ENCODE results near the gene LGALS8. TPM values are rescaled to one million over a fixed set of nuclear protein-coding genes. Genes with fewer than 3 reads are reported as not detected.

LGALS8 gene
- 64.9 and 67.0 TPM in 2 replicates for total RNA-seq
- total RNA-seq (2013): 39.8 TPM
- polyA plus RNA-seq: 38.0 and 45.6 TPM in 2 replicates
- polyA minus RNA-seq: 22.8 and 52.8 TPM in 2 replicates

DNA sequence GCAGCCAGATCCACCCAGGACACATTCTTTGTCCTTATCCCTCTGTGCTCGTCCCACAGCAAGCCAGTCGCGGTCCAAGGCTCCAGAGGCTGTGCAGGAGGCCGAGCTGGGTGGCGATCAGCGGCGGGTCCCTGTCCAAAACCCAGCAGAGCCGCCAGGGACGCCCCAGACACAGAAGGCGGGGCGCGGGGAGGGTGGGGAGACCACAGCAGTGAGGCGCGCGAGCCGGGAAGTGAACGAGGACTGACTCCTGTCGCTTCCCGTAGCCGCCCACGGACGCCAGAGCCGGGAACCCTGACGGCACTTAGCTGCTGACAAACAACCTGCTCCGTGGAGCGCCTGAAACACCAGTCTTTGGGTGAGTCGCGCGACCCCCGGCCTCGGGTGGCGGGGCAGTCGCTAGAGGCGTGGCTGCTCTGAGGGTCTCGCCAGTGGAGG, at the start of gene LGALS8:
LGALS8 (plus strand) TSS at position 279 of the 438 bp plus-strand sequence. CDS start 2,089 bp downstream, outside the sequence.
- Histone ChIP-seq H2AFZ (ENCODE audit: insufficient read depth, low read depth, low read length, poor library complexity, severe bottlenecking) (peak within 1 kb of the TSS; percentile 92), H3K36me3 (replicated peaks in 1 of 2; ENCODE audit: control extremely low read depth in 1 of 2, control insufficient read depth in 1 of 2, extremely low read depth in 1 of 2, insufficient read depth in 2 of 2, low read length in 1 of 2) (peaks cover 2 to 16% of the 10 kb centered on the region in 2 experiments), H3K79me2 (ENCODE audit: control insufficient read depth, insufficient read depth, low read length) (peaks cover 10% of the 10 kb centered on the region), H3K27me3 (replicated peaks in 1 of 4; ENCODE audit: control extremely low read depth in 1 of 4, control insufficient read depth in 3 of 4, insufficient read depth in 4 of 4, low read length in 3 of 4) (no peaks in the 10 kb centered on the region), H4K20me1 (ENCODE audit: control insufficient read depth, insufficient read depth, low read length, poor library complexity, severe bottlenecking) (no peaks in the 10 kb centered on the region), H3K27ac (ENCODE audit: low read length in 2 of 2) (peak within 1 kb of the TSS; percentile 78), H3K4me3 (ENCODE audit: control extremely low read depth in 1 of 5, extremely low read depth in 1 of 5, insufficient read depth in 1 of 5, low read depth in 2 of 5, low read length in 4 of 5) (peak within 1 kb of the TSS; percentile 70 to 99 (median 96)), H3K4me1 (ENCODE audit: control insufficient read depth in 2 of 2, insufficient read depth in 2 of 2, low read length in 2 of 2) (peaks cover 8 to 9% of the 10 kb centered on the region in 2 donors), H3K9ac (ENCODE audit: low read length) (peak within 1 kb of the TSS; percentile 91), H3K4me2 (replicated peaks; ENCODE audit: low read depth, low read length, poor library complexity, severe bottlenecking) (peak within 1 kb of the TSS; percentile 91), H3K9me3 (ENCODE audit: control extremely low read depth in 1 of 3, control insufficient read depth in 2 of 3, insufficient read depth in 1 of 3, low read length in 2 of 3) (no peaks in the 10 kb centered on the region)
- H3K27ac Mint-ChIP-seq: peak within 1 kb of the TSS; percentile 97
- peak; percentile 87 for DNase-seq
- TF ChIP-seq EZH2 (IDR thresholded peaks at IDR 0.05; ENCODE audit: borderline replicate concordance, insufficient read depth, low read depth, low read length, poor library complexity, severe bottlenecking) (no peak), CTCF (IDR thresholded peaks at IDR 0.05) (no peak)
- peak within 1 kb of the TSS; percentile 99 for H3K4me3 Mint-ChIP-seq
- intact Hi-C loops (cut with micrococcal nuclease): loop anchor here (1.0 to 5.0 kb wide), 5 partner anchors 81 to 1021 kb away; partner anchors contain the start of genes B3GALNT2, HEATR1, LYST and MTR
- ChIA-PET POLR2A (no interaction called here), CTCF (no interaction called here)
- H3K4me1 Mint-ChIP-seq: peaks cover 16% of the 10 kb centered on the region
- no peaks in the 10 kb centered on the region for H3K27me3 Mint-ChIP-seq
- 0% methylated on average over 35 of the region's 35 CpGs for WGBS (ENCODE audit: insufficient coverage)
- no peaks in the 10 kb centered on the region for H3K9me3 Mint-ChIP-seq (ENCODE audit: insufficient read depth)
- peak; percentile 64 for ATAC-seq (ENCODE audit: low read depth)

DNA sequence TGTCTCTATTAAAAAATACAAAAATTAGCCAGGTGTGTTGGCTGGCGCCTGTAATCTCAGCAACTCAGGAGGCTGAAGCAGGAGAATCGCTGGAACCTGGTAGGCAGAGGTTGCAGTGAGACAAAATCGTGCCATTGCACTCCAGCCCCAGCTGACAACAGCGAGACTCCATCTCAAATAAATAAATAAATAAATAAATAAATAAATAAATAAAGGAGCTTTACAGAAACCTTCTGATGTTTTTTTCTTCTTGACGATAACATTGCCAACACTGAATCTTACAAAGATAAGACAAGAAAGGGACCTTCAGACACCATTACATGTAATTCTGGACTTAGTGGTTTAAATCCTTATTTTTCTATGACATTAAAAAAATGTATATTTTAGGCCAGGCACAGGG, 47.8 kb upstream of the LGALS8 start:
- no peak overlapping the region for H3K4me3 ChIP-seq (ENCODE audit: control extremely low read depth in 1 of 5, extremely low read depth in 1 of 5, insufficient read depth in 1 of 5, low read depth in 2 of 5, low read length in 4 of 5)
- TF ChIP-seq EZH2 (IDR thresholded peaks at IDR 0.05; ENCODE audit: borderline replicate concordance, insufficient read depth, low read depth, low read length, poor library complexity, severe bottlenecking): no peak
- no peak for TF ChIP-seq CTCF (IDR thresholded peaks at IDR 0.05)
- H3K9me3 ChIP-seq (ENCODE audit: control extremely low read depth in 1 of 3, control insufficient read depth in 2 of 3, insufficient read depth in 1 of 3, low read length in 2 of 3): no peaks in the 10 kb centered on the region
- no peaks in the 10 kb centered on the region for H3K4me1 Mint-ChIP-seq
- peaks cover 20% of the 10 kb centered on the region for H3K27me3 Mint-ChIP-seq
- H3K27ac ChIP-seq (ENCODE audit: low read length in 2 of 2): no peak overlapping the region
- no peak overlapping the region for H3K27ac Mint-ChIP-seq
- no peaks in the 10 kb centered on the region for H3K36me3 ChIP-seq (replicated peaks in 1 of 2; ENCODE audit: control extremely low read depth in 1 of 2, control insufficient read depth in 1 of 2, extremely low read depth in 1 of 2, insufficient read depth in 2 of 2, low read length in 1 of 2)
- no peak overlapping the region for H3K9ac ChIP-seq (ENCODE audit: low read length)
- no peak for DNase-seq
- ChIA-PET CTCF (no interaction called here), POLR2A (no interaction called here)
- no peaks in the 10 kb centered on the region for H3K4me1 ChIP-seq (ENCODE audit: control insufficient read depth in 2 of 2, insufficient read depth in 2 of 2, low read length in 2 of 2)
- H3K79me2 ChIP-seq (ENCODE audit: control insufficient read depth, insufficient read depth, low read length): no peaks in the 10 kb centered on the region
- H2AFZ ChIP-seq (ENCODE audit: insufficient read depth, low read depth, low read length, poor library complexity, severe bottlenecking): no peak overlapping the region
- H3K4me3 Mint-ChIP-seq: no peak overlapping the region
- intact Hi-C loops (cut with micrococcal nuclease): no loop called here
- H3K9me3 Mint-ChIP-seq (ENCODE audit: insufficient read depth): no peaks in the 10 kb centered on the region
- no peak overlapping the region for H3K4me2 ChIP-seq (replicated peaks; ENCODE audit: low read depth, low read length, poor library complexity, severe bottlenecking)
- H4K20me1 ChIP-seq (ENCODE audit: control insufficient read depth, insufficient read depth, low read length, poor library complexity, severe bottlenecking): no peaks in the 10 kb centered on the region
- ATAC-seq (ENCODE audit: low read depth): no peak
- 83% methylated on average over 1 of the region's 5 CpGs for WGBS (ENCODE audit: insufficient coverage)
- peaks cover 0 to 9% (median 0%) of the 10 kb centered on the region in 4 experiments for H3K27me3 ChIP-seq (replicated peaks in 1 of 4; ENCODE audit: control extremely low read depth in 1 of 4, control insufficient read depth in 3 of 4, insufficient read depth in 4 of 4, low read length in 3 of 4)
